Thoracic aorta (tissue), 2 donors: ENCODE results near the gene WDR20. TPM values are rescaled to one million over a fixed set of nuclear protein-coding genes. Genes with fewer than 3 reads are reported as not detected.

ENCODE experiments used
- ATAC-seq: fragments of 150-250 bp; one replicate; pipeline ENCODE4 v1.8.0; 2017; ENCODE audit warnings: low read depth; ENCODE audit not compliant: insufficient number of reproducible peaks, low FRiP score
- DNase-seq: peaks from one replicate; pipeline ENCODE4 v3.0.0-alpha.2; 2020; ENCODE audit warnings: low spot score
- H3K27ac ChIP-seq, 2 donors: fragments of 200-600 bp; sonication (generic); 1 replicate in 1 of 2; 2 replicates in 1 of 2; pipeline ENCODE4 v1.5.1; 2016; ENCODE audit warnings: mild to moderate bottlenecking in 2 of 2, moderate library complexity in 2 of 2
- H3K27me3 ChIP-seq: fragments of 200-600 bp; sonication (generic); replicated peaks from 2 replicates; pipeline ENCODE4 v1.6.0; 2016; ENCODE audit warnings: mild to moderate bottlenecking; ENCODE audit not compliant: insufficient read depth
- H3K36me3 ChIP-seq: fragments of 200-600 bp; sonication (generic); one replicate; pipeline ENCODE4 v1.5.1; 2016
- H3K4me1 ChIP-seq, 2 donors: fragments of 200-600 bp; sonication (generic); 1 replicate in 1 of 2; 2 replicates in 1 of 2; pipeline versions ENCODE4 v1.5.1 to v1.6.0; 2016; ENCODE audit warnings: low read depth in 2 of 2, mild to moderate bottlenecking in 1 of 2; ENCODE audit not compliant: control insufficient read depth in 1 of 2
- H3K4me3 ChIP-seq: fragments of 200-600 bp; sonication (generic); 2 replicates; pipeline ENCODE4 v1.5.1; 2016; ENCODE audit warnings: mild to moderate bottlenecking
- H3K9me3 ChIP-seq: fragments of 200-600 bp; sonication (generic); 2 replicates; pipeline ENCODE4 v1.5.1; 2016
- total RNA-seq, 2 donors: library from RNA; depleted of rRNA; stranded (reverse); fragments of >200 nt; gene quantifications; one replicate each; pipeline versions ENCODE4 v1.1.0 to v1.2.3, GENCODE V29; 2016
- TF ChIP-seq, protein P1 (sequence below): fragments of 200-600 bp; sonication (generic); IDR thresholded peaks from one replicate; pipeline ENCODE4 v1.5.1; 2019; ENCODE audit warnings: antibody characterized with exemption

WDR20 gene
- total RNA-seq, 2 donors from 2014 or later: 11.0 to 30.0 TPM

DNA sequence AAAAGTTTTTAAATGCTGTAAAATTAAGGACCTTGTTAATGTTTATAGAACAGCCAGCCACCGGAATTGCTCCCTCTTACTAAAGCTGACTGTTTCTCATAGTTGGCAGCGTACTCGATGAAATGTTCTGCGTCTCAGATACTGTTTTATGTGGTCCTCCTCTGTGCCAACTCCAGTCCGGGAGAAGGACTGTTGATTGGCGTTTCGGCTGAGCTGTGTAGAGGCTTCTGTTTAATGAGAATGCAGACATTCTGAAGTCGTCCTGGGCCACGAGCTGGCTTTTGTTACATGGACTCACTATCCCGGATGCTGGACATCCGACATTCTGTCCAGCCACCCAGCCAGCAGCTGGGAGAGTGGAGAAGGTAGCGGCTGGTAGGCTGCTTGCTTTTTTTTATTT lies 75.4 kb downstream of the WDR20 start:
- TF ChIP-seq, protein P1, sequence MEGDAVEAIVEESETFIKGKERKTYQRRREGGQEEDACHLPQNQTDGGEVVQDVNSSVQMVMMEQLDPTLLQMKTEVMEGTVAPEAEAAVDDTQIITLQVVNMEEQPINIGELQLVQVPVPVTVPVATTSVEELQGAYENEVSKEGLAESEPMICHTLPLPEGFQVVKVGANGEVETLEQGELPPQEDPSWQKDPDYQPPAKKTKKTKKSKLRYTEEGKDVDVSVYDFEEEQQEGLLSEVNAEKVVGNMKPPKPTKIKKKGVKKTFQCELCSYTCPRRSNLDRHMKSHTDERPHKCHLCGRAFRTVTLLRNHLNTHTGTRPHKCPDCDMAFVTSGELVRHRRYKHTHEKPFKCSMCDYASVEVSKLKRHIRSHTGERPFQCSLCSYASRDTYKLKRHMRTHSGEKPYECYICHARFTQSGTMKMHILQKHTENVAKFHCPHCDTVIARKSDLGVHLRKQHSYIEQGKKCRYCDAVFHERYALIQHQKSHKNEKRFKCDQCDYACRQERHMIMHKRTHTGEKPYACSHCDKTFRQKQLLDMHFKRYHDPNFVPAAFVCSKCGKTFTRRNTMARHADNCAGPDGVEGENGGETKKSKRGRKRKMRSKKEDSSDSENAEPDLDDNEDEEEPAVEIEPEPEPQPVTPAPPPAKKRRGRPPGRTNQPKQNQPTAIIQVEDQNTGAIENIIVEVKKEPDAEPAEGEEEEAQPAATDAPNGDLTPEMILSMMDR: no peak
- no peaks in the 10 kb centered on the region for H3K36me3 ChIP-seq
- H3K9me3 ChIP-seq: no peaks in the 10 kb centered on the region
- H3K27me3 ChIP-seq: no peaks in the 10 kb centered on the region
- ATAC-seq (no peak), DNase-seq (peak; percentile 19)
- H3K4me1 ChIP-seq: peaks cover 3 to 14% of the 10 kb centered on the region in 2 donors
- H3K4me3 ChIP-seq: no peak overlapping the region
- H3K27ac ChIP-seq: no peak overlapping the region

DNA sequence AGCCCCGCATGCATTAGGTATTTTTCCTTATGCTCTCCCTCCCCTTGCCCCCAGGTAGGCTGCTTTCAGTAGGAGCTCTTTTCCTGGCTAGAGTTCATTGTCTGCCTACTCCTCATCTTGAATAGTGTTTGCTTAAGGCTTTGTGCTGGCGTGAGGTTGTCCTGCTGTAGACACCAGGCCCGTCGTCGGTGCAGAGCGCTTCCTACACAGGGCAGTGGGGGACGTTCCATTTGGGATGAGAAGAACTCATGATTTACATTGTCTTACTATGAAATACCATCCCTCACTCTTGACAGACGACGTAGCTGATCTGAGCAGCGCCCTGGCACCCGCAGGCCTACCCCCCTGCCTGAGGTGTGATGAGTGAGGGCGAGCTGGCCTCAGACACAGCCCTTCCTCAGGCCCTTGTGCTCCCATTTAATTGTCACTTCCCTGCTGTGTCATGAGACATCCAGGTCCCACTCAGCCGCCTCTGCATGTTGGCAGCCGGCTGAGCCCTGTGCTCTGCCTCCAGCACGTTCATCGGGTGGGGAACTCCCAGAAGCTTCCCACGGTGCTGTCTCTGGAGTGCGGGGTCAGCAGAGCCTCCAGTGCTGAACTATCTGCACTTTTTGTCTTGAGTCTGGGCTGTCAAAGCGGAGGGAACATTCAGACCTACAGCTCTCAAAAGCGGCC lies 76.0 kb downstream of the WDR20 start:
- TF ChIP-seq, protein P1: no peak
- no peak overlapping the region for H3K4me3 ChIP-seq
- H3K36me3 ChIP-seq: no peaks in the 10 kb centered on the region
- no peak overlapping the region for H3K27ac ChIP-seq
- H3K9me3 ChIP-seq: no peaks in the 10 kb centered on the region
- ATAC-seq: no peak
- no peaks in the 10 kb centered on the region for H3K27me3 ChIP-seq
- H3K4me1 ChIP-seq: peaks cover 3 to 14% of the 10 kb centered on the region in 2 donors
- no peak for DNase-seq

DNA sequence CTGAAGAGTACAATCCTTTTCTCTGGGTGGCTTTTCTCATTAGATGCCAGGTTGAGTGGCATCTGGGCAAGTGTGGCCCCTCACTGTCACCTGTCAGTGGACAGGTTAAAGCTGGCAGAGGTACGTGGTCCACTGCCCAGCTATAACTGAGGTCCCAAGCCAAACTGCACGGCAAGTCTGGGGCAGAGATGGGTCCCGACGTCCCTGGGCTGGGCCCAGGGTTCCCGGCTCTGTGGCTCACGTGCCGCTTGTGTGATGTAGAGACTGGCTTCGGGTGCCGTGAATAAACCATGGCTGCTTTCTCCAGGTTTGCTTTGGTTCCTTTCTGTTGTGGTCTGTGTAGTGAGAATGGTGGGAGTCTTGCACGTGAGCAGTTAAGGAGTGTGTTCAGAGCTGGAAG lies 77.7 kb downstream of the WDR20 start:
- TF ChIP-seq, protein P1: no peak

DNA sequence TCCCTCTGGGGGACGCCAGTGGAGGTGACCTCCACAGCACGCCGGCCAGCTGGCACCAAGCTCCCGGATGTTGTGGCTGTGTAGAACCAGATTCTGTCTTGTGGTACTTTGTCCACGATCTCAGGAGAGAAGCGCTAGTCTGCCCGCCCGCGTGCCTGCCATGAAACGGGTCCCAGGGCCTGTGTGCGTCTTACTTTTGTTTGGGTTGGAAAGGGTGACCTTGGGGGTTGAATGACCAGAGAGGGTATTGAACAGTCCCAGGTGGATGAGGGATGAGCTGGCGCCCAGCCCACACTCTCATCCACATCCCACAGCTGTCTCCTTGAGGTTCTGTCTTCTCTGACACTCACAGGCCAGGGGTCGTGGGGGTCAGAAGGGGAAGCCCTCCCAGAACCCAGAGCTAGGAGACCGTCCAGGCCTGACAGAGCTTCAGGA lies 78.3 kb downstream of the WDR20 start:
- TF ChIP-seq, protein P1: no peak
- no peaks in the 10 kb centered on the region for H3K9me3 ChIP-seq
- DNase-seq (no peak), ATAC-seq (no peak)
- H3K4me1 ChIP-seq: peaks cover 3 to 14% of the 10 kb centered on the region in 2 donors
- no peaks in the 10 kb centered on the region for H3K27me3 ChIP-seq
- H3K4me3 ChIP-seq: no peak overlapping the region
- peaks cover 5% of the 10 kb centered on the region for H3K36me3 ChIP-seq
- no peak overlapping the region for H3K27ac ChIP-seq

More for the DNA sequence above, 77.7 kb downstream of the WDR20 start:
- Histone ChIP-seq H3K4me3 (no peak overlapping the region), H3K36me3 (peaks cover 1% of the 10 kb centered on the region), H3K27ac (no peak overlapping the region), H3K4me1 (peaks cover 3 to 14% of the 10 kb centered on the region in 2 donors), H3K27me3 (no peaks in the 10 kb centered on the region), H3K9me3 (no peaks in the 10 kb centered on the region)
- no peak for ATAC-seq
- no peak for DNase-seq

DNA sequence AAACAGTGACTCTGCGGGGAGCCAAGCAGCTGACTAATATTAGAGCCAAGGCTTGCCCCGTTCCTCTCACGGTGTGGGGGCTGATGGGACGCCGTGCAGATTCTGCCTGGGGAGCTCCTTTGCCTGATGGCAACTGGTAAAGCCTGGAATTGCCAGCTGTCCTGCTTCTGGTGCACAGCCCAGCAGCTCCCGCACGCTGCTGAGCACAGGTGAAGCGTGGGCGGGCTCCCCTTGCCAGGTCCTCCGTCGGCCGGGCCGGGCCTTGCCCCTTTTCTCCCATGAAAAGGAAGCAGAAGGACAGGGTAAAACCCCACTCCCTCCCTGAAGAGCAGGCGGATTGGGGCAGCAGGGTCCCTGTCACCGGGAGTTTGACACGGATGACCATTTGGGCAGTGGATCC lies 79.0 kb downstream of the WDR20 start:
- Histone ChIP-seq H3K4me1 (peaks cover 3 to 14% of the 10 kb centered on the region in 2 donors), H3K27me3 (no peaks in the 10 kb centered on the region), H3K27ac (no peak overlapping the region), H3K4me3 (no peak overlapping the region), H3K9me3 (no peaks in the 10 kb centered on the region), H3K36me3 (peaks cover 5% of the 10 kb centered on the region)
- TF ChIP-seq, protein P1: no peak
- no peak for DNase-seq
- no peak for ATAC-seq
